Left forelimb (tissue), 1 donor: ENCODE data around the gene SYT15.
"Not testable (repeated sequence)": the region's sequence is repeated elsewhere in the genome, so short reads cannot be mapped to it uniquely, and the experiment has no call there.

ENCODE experiments used
- DNase-seq: peaks from one replicate; pipeline ENCODE4 v3.0.0-alpha.2; 2018; ENCODE audit warnings: low spot score

The SYT15 gene

DNA sequence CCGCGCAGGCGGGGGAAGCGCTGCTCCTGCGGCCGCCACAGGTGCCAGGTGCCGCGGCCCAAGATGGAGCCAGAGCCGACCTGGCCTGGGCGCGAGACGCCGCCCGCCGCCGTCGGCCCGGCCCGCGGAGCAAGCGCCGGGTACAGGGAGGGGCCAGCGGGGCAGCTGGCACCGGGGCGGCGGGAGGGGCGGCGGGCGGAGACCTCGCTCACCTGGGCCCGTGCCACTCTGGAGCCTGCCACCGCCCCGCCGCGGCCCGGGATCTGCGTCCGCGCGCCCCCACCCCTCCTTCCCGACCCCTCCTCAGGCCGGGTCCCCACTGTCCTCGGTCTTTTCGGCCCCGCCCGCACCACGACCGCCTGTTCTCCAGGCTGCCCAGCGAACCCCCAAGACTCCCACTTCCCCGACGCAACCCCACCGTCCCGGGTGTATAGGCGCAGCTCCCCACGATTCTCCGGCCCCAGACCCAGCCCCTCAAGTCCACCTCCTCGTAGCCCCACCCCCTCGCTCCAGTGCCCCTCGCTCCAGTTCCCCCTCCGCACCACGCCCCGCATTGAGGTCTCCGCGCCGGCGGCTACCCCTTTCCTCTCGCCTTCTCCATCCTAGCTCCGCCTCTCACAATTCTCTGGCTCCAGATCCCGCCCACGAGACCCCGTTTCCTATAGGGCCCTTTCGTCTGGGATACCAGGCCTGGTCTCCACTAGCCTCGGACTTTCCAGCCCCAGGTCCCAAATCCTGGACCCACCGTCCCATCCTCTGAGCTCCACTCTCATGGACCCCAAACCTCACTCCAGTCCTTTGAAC is 22.2 kb upstream of the SYT15 start, which contains the start of gene GPRIN2:
GPRIN2 (minus strand) TSS at position 144 of the 804 bp plus-strand sequence. CDS start 5,922 bp downstream, outside the sequence.
- DNase-seq = peak; percentile 69

GRCh38 chr10:46557319-46558121 is 21.4 kb upstream of the SYT15 start:
- peak; percentile 68 for DNase-seq

- peak; percentile 65 for DNase-seq
These were observed 20.9 kb upstream of the SYT15 start for GRCh38 chr10:46558122-46558391.

GRCh38 chr10:46558392-46559185 is 20.3 kb upstream of the SYT15 start:
- peak; percentile 64 for DNase-seq

GRCh38 chr10:46559231-46559671 is 19.7 kb upstream of the SYT15 start:
- DNase-seq = peak; percentile 61

GRCh38 chr10:46560381-46560780 is 18.5 kb upstream of the SYT15 start:
- DNase-seq = no peak

GRCh38 chr10:46560952-46561351 is 18.0 kb upstream of the SYT15 start:
- DNase-seq = peak; percentile 52

DNA sequence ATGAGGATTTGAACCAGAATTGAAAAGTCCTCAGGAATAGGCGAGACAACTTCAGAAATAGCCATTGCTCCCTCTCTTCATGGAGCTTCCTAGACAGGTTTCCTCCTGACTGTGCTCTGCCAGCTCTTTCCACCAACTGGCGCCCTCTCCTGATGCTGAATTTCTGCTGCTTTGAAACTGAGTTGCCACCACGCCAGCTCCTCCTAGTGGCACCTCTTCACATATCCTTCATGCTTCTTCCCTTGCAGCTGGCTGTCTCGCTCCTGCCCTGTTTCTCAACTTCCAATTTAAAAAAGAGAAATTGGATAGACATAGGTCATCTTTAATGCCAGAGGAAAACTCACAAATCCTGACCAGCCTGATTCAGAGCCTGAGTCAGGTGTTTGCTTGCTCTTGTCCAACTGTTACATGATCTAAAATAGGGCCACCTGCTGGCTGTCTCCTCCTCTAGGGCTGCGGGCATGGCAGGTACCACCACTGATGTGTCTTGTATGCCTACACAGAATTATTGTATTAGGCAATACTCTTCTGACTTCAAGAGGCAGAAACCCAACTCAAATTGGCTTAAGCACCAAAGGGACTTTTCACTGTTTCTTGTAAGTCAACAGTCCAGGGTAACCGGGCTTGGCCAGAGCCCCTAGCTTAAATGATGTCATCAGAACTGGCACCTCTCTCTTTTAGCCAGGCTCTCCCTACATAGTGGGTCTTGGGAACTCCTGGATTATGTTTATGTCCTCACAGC is 13.2 kb upstream of the SYT15 start:
- DNase-seq = not testable (repeated sequence)

DNA sequence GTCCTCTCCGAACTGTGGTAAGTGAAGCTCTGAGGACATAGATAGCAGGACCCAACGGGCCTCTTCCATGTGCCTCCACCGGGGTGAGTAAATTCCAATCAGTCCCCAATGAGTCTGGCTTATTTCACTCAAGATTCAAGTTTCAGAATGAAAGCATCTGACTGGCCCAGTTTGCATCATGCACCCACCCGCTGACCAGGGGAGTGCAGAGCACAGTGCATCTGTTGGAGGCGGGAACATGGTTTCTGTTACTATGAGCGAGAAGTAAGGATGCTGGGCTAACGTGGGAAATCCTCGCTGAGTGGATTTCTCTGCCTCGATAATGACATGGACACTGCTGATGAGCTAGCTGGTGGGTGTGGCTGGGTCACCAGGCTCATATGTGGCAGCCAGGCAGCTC is 11.8 kb upstream of the SYT15 start:
- DNase-seq = not testable (repeated sequence)

DNA sequence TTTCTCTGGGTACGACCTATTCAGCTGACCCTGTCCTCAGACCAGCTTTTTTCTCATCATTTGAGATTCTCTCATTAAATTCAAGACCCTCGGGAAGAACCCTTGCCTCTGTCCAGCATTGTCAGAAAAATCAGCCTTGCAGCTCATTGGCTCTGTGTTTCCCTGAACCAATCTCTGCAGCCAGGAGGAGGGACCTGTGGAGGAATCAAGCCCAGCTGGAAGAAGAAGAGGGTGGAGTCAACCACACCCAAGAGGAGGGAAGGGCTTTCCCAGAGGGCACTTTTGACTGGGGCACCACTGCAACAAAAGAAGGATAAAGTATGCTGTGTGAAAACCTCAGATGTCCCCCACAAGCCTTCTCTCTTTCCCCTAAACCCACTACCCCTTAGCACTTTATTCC is 8.3 kb upstream of the SYT15 start:
- not testable (repeated sequence) for DNase-seq

GRCh38 chr10:46572765-46573164 is 6.2 kb upstream of the SYT15 start:
- DNase-seq = peak; percentile 48

DNA sequence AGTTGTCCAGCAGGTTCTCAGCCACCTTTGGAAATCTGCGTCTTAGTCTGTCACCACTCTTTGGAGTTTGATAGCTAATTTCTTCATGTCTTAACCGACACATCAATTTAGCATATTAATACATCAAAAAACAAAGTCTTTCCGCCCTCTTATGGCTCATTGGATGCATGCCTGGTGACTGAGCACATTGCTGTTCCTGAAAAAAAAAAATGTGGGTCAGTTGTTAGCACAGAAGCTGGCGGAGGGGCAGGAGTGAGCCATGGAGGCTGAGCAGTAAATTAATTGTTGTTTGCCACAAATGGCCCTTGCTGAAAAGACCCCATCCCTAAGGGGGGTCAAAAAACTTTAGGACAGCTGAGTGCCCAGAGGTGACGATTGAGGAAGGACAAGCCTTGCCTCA is 5.6 kb upstream of the SYT15 start:
- not testable (repeated sequence) for DNase-seq

- not testable (repeated sequence) for DNase-seq
These were observed 5.0 kb upstream of the SYT15 start for GRCh38 chr10:46573884-46574283.

- peak; percentile 23 for DNase-seq
These were observed 1.1 kb upstream of the SYT15 start for GRCh38 chr10:46577624-46578473.

DNA sequence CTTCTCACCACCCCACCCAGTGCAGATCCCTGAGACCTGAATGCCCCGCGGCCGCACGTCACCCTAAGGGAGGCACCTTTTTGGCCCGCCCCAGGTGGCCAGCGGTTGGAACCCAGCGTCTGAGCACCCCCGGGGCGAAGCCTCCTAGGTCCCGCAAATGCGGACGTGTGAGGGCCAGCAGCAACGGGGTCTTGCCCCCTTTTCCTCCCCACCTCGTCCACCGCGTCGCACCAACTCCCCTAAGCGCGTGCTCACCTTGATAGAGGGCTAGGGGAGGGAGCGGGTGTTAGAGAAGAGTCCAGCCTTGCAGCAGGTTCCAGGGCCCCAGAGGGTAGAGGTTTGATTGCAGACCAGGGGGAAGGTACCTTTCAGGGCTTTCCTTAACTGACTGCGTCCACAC is 450 bp downstream of the SYT15 start:
- not testable (repeated sequence) for DNase-seq

GRCh38 chr10:46581997-46582396 is 3.1 kb downstream of the SYT15 start:
- not testable (repeated sequence) for DNase-seq

DNA sequence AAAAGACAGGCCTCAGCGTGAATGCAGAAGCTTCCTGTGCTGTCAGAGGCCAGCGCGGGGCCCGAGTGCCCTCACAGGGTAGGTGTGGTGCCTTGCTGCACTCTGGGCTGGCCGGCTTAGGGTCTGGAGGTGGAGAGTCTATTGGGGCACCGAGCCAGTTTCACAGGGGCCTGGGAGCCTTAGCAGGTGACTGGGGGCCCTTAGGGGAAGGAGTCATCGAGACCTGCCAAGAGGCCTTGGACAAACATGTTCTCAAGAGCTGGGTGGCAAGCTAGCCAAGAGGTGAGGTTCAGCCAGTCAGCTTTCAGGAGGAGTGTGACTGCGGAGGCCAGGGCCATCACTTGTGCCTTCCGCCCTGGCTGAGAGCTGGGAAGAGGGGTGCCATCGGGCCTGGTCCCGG is 3.6 kb downstream of the SYT15 start:
- not testable (repeated sequence) for DNase-seq

GRCh38 chr10:46584196-46584595 is 5.3 kb downstream of the SYT15 start:
- peak; percentile 17 for DNase-seq

GRCh38 chr10:46585246-46585645 is 6.3 kb downstream of the SYT15 start:
- DNase-seq = not testable (repeated sequence)

- DNase-seq = not testable (repeated sequence)
These were observed 8.6 kb downstream of the SYT15 start for GRCh38 chr10:46587546-46587945.

DNA sequence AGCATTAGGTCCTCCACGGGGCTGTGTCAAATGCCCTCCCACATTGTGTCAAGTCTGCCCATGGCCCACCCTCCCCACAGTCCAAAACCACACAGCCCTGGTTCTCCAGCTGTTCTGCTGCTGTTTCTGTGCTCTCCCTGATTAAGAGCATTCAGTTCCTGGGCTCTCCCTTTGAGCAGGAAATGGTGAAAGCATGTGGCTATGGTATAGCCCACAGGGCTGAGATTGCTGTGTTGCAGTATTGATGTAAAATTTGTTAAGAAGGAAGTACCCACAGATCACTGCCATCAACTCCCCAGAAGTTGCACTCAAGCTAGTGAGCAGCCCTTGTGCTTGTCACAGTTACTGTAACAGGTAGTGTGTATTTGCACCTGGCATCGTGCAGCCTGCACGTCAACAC is 9.3 kb downstream of the SYT15 start:
- DNase-seq = not testable (repeated sequence)
